Endothelial cell of umbilical vein (primary cell): ENCODE data around the gene PCSK6.

Experiments used
- EZH2 ChIP-seq: IDR thresholded peaks from 2 replicates; pipeline ENCODE4 v1.6.1; 2012; ENCODE audit warnings: borderline replicate concordance, low read depth, mild to moderate bottlenecking, moderate library complexity, low read length, inconsistent platforms; ENCODE audit not compliant: severe bottlenecking
- FOS ChIP-seq: IDR thresholded peaks from 2 replicates; pipeline ENCODE4 v1.6.1; 2011; ENCODE audit warnings: mild to moderate bottlenecking, low read length, moderate library complexity, borderline replicate concordance; ENCODE audit not compliant: insufficient read depth
- GATA2 ChIP-seq: IDR thresholded peaks from 2 replicates; pipeline ENCODE4 v1.7.0; 2011; ENCODE audit warnings: low read depth, mild to moderate bottlenecking, moderate library complexity, mixed read lengths, low read length; ENCODE audit not compliant: insufficient read length, insufficient read depth
- JUN ChIP-seq: IDR thresholded peaks from 2 replicates; pipeline ENCODE4 v1.6.1; 2011; ENCODE audit warnings: borderline replicate concordance, low read depth; ENCODE audit not compliant: insufficient read length, insufficient read depth
- MYC ChIP-seq: IDR thresholded peaks from one replicate; pipeline ENCODE4 v1.6.1; 2011; ENCODE audit warnings: mild to moderate bottlenecking, low read depth, low read length
- POLR2A ChIP-seq: IDR thresholded peaks from 2 replicates; pipeline ENCODE4 v1.6.1; 2012; ENCODE audit warnings: low read depth, mild to moderate bottlenecking, control low read depth, low read length
- POLR2AphosphoS5 ChIP-seq: IDR thresholded peaks from 2 replicates; pipeline ENCODE4 v1.6.1; 2012; ENCODE audit warnings: low read depth, mild to moderate bottlenecking, control low read depth, low read length, moderate library complexity; ENCODE audit not compliant: insufficient read depth
- TF ChIP-seq, protein P1 (sequence below), 2 donors: IDR thresholded peaks; 1 replicate in 1 of 2; 2 replicates in 1 of 2; pipeline ENCODE4 v1.5.1; 2011; ENCODE audit warnings: low read length in 2 of 2, mild to moderate bottlenecking in 2 of 2, moderate library complexity in 2 of 2, control low read depth in 1 of 2, inconsistent platforms in 1 of 2, low read depth in 1 of 2; ENCODE audit not compliant: insufficient read depth in 1 of 2; ENCODE audit errors: extremely low read depth in 1 of 2
- TF ChIP-seq, protein P2 (sequence below): IDR thresholded peaks from 2 replicates; pipeline ENCODE4 v1.6.1; 2011; ENCODE audit not compliant: insufficient read depth, insufficient read length

DNA sequence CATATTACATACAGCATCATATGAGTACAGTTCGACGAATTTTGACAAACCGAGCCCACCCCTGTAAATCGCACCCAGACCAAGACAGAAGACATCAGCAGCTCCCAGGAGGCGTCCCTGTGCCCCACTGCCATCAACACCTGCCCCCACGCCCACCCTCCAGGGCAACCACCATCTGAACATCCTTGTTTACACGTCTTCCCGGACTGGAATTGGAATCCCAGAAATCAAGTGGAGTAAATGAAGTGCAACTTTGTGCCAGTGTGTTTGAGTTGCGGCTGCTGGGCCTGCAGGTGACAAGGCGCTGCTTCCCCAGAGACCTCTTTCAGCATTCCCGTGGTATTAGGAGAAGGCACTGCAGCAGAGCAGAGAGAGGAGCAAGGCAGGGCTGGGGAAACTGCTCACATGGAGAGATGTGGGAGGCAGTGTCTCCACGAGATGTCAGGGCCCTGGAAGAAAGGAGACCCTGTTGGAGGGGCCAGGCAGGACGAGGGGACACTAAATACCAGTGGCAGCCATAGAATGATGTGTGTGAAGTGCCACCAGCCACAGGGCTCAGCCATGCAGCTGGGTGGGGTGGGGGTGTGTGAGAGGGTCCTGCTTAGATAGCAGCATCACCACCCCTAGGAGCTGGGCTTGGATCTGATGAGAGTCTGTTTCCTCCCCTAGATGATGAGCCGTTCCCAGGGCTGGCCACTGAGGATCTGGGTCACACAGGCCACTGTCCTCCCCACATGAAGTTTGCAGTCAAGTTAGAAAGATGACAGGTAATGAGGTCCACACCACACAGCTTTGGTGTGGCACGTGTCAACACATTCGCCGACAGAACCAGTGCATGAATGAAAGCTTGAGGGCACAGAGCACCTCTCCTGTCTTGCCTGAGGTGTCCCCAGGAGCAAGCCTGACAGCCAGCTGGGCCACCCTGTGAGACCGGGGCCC, 33.4 kb upstream of the PCSK6 start:
- TF ChIP-seq, protein P1, sequence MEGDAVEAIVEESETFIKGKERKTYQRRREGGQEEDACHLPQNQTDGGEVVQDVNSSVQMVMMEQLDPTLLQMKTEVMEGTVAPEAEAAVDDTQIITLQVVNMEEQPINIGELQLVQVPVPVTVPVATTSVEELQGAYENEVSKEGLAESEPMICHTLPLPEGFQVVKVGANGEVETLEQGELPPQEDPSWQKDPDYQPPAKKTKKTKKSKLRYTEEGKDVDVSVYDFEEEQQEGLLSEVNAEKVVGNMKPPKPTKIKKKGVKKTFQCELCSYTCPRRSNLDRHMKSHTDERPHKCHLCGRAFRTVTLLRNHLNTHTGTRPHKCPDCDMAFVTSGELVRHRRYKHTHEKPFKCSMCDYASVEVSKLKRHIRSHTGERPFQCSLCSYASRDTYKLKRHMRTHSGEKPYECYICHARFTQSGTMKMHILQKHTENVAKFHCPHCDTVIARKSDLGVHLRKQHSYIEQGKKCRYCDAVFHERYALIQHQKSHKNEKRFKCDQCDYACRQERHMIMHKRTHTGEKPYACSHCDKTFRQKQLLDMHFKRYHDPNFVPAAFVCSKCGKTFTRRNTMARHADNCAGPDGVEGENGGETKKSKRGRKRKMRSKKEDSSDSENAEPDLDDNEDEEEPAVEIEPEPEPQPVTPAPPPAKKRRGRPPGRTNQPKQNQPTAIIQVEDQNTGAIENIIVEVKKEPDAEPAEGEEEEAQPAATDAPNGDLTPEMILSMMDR (IDR thresholded peaks at IDR 0.05; ENCODE audit: extremely low read depth in 1 of 2, insufficient read depth in 1 of 2, low read depth in 1 of 2, low read length in 2 of 2): no peak
- TF ChIP-seq POLR2A: no peak
- TF ChIP-seq EZH2: no peak
- no peak for TF ChIP-seq JUN
- no peak for TF ChIP-seq POLR2AphosphoS5
- TF ChIP-seq MYC: no peak
- TF ChIP-seq, protein P2, sequence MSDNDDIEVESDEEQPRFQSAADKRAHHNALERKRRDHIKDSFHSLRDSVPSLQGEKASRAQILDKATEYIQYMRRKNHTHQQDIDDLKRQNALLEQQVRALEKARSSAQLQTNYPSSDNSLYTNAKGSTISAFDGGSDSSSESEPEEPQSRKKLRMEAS: no peak
- TF ChIP-seq FOS: no peak
- TF ChIP-seq GATA2: no peak
